HepG2 (cell line): Measurements from ENCODE around the gene TTC38. TPM values are rescaled to one million over a fixed set of nuclear protein-coding genes. Genes with fewer than 3 reads are reported as not detected.

Source experiments
- ATM ChIP-seq: fragments of 450-650 bp; IDR thresholded peaks from 2 replicates; pipeline ENCODE4 v1.7.1; 2017; ENCODE audit warnings: mild to moderate bottlenecking, borderline replicate concordance
- HCFC1 ChIP-seq: fragments of 150-350 bp; IDR thresholded peaks from 2 replicates; pipeline ENCODE4 v1.6.1; 2014; ENCODE audit warnings: low read depth, low read length
- NFATC3 ChIP-seq: sonication (generic); formaldehyde crosslinking; IDR thresholded peaks from 2 replicates; pipeline ENCODE4 v1.5.1; 2020; ENCODE audit warnings: mild to moderate bottlenecking, missing genetic modification reagents
- PAF1 ChIP-seq: IDR thresholded peaks from 2 replicates; pipeline ENCODE4 v1.6.1; 2016; ENCODE audit warnings: missing genetic modification reagents, missing compliant biosample characterization
- REXO4 ChIP-seq: sonication (generic); formaldehyde crosslinking; IDR thresholded peaks from 2 replicates; pipeline ENCODE4 v1.8.0; 2022; ENCODE audit warnings: missing genetic modification reagents, mild to moderate bottlenecking, borderline replicate concordance
- RFX3 ChIP-seq: IDR thresholded peaks from 2 replicates; pipeline ENCODE4 v1.6.1; 2016; ENCODE audit warnings: missing biosample characterization, missing genetic modification reagents
- SMAD3 ChIP-seq: sonication (generic); formaldehyde crosslinking; IDR thresholded peaks from 2 replicates; pipeline ENCODE4 v1.4.0; 2020; ENCODE audit warnings: missing genetic modification reagents
- SMC3 ChIP-seq: IDR thresholded peaks from 2 replicates; pipeline ENCODE4 v1.6.1; 2011; ENCODE audit warnings: low read length, improper control_type of control experiment
- TCF7 ChIP-seq: sonication (generic); IDR thresholded peaks from 2 replicates; pipeline ENCODE4 v1.6.1; 2016; ENCODE audit warnings: antibody characterized with exemption, low read depth
- XBP1 ChIP-seq: sonication (generic); formaldehyde crosslinking; IDR thresholded peaks from 2 replicates; pipeline ENCODE4 v1.5.0; 2020; ENCODE audit warnings: missing genetic modification reagents
- ZNF24 ChIP-seq: fragments of 450-650 bp; IDR thresholded peaks from 2 replicates; pipeline ENCODE4 v1.6.1; 2017; ENCODE audit warnings: antibody characterized with exemption, mild to moderate bottlenecking
- ZNF329 ChIP-seq: sonication (generic); formaldehyde crosslinking; IDR thresholded peaks from 2 replicates; pipeline ENCODE4 v1.9.0; 2021; ENCODE audit warnings: low read depth, mild to moderate bottlenecking, missing genetic modification reagents
- ZNF441 ChIP-seq: sonication (generic); formaldehyde crosslinking; IDR thresholded peaks from 2 replicates; pipeline ENCODE4 v1.7.0; 2021; ENCODE audit warnings: missing genetic modification reagents, borderline replicate concordance
- ZNF496 ChIP-seq: sonication (generic); formaldehyde crosslinking; IDR thresholded peaks from 2 replicates; pipeline ENCODE4 v1.8.1; 2023; ENCODE audit warnings: mild to moderate bottlenecking, moderate library complexity, missing genetic modification reagents; ENCODE audit not compliant: insufficient replicate concordance
- ZNF530 ChIP-seq: sonication (generic); formaldehyde crosslinking; IDR thresholded peaks from 2 replicates; pipeline ENCODE4 v1.5.0; 2020; ENCODE audit warnings: low read depth, mild to moderate bottlenecking, missing genetic modification reagents
- ZNF567 ChIP-seq: sonication (generic); formaldehyde crosslinking; IDR thresholded peaks from 2 replicates; pipeline ENCODE4 v1.8.1; 2023; ENCODE audit warnings: mild to moderate bottlenecking, missing genetic modification reagents, borderline replicate concordance
- ZNF776 ChIP-seq: sonication (generic); formaldehyde crosslinking; IDR thresholded peaks from 2 replicates; pipeline ENCODE4 v1.4.0; 2020; ENCODE audit warnings: mild to moderate bottlenecking, missing genetic modification reagents
- ZSCAN12 ChIP-seq: sonication (generic); formaldehyde crosslinking; IDR thresholded peaks from 2 replicates; pipeline ENCODE4 v1.9.0; 2021; ENCODE audit warnings: mild to moderate bottlenecking, missing genetic modification reagents
- ZSCAN25 ChIP-seq: sonication (generic); formaldehyde crosslinking; IDR thresholded peaks from 2 replicates; pipeline ENCODE4 v1.8.0; 2022; ENCODE audit warnings: mild to moderate bottlenecking, missing genetic modification reagents
- polyA plus RNA-seq, 8 experiments: library from polyadenylated mRNA; depleted of rRNA in 3 of 8; stranded (reverse) in 7 of 8; unstranded in 1 of 8; fragments of >200 nt; fragmentation: Illumina TruSeq in 4 of 8; extraction: Trizol in 4 of 8; gene quantifications; 2 replicates each; pipeline versions ENCODE4 v1.2.1 to v1.2.3, GENCODE V29; 2011 to 2016; ENCODE audit warnings: low read depth in 4 of 8, missing spikeins in 1 of 8, mixed read lengths in 1 of 8; ENCODE audit not compliant: insufficient read depth in 1 of 8
- total RNA-seq, 5 experiments: library from RNA; depleted of rRNA; stranded (reverse); fragments of >200 nt; fragmentation: Illumina TruSeq; extraction: Trizol; gene quantifications; 2 replicates each; pipeline ENCODE4 v1.2.3, GENCODE V29; 2016; ENCODE audit warnings: low read depth in 1 of 5
- TF ChIP-seq, protein P1 (sequence below): sonication (generic); formaldehyde crosslinking; IDR thresholded peaks from 2 replicates; pipeline ENCODE4 v1.4.0; 2020; ENCODE audit warnings: missing genetic modification reagents, mild to moderate bottlenecking, borderline replicate concordance
- TF ChIP-seq, protein P2 (sequence below): sonication (generic); formaldehyde crosslinking; IDR thresholded peaks from 2 replicates; pipeline ENCODE4 v1.4.0; 2020; ENCODE audit warnings: missing genetic modification reagents
- TF ChIP-seq, protein P3 (sequence below): sonication (generic); formaldehyde crosslinking; IDR thresholded peaks from 2 replicates; pipeline ENCODE4 v1.4.0; 2020; ENCODE audit warnings: mild to moderate bottlenecking, missing genetic modification reagents

TTC38 gene
- total and polyA plus RNA-seq, 2 of the 13 experiments (the other 11 are each of a cell fraction or from before 2014, with no cell fraction given): 101 to 105 TPM

DNA sequence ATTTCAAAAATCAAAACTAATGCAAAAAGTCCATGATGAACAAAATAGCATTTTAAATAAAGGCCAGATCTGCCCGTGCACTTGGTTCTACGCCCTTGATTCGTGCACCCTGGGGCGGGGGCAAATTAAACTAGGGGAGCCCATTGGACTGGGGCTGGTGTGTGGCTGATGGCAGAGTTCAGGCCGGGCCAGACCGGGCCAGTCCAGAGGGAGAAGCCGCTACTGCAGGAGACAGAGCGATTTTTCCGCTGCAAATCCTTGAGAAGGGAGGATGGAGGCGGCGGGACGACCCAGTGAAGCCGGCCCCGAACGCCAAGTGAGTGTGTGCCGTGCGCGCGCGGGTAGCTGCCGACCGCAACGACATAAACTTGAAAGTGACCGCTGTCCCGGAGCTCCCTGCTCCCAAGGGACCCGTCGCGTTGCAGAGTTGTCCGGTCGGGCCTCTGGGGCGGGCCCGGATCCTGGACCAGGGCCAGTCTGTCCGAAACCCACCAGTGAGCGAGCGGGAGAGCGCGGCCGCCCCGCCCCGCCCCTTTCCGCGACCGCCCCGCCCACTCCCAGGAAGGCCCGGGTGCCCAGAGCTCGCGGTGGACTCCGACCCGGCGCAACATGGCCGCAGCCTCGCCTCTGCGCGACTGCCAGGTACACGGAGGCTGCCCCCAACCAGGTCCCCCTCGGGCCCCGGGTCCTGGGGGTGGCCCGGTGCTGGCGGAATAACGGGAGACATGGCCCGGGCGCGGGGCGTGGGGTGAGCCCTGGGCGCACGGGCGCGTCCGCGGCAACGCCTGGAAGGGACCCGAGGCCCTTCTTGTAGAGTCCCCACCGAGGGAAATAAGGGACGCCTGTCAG, at the start of gene TTC38 (continued):
- TF ChIP-seq, protein P1, sequence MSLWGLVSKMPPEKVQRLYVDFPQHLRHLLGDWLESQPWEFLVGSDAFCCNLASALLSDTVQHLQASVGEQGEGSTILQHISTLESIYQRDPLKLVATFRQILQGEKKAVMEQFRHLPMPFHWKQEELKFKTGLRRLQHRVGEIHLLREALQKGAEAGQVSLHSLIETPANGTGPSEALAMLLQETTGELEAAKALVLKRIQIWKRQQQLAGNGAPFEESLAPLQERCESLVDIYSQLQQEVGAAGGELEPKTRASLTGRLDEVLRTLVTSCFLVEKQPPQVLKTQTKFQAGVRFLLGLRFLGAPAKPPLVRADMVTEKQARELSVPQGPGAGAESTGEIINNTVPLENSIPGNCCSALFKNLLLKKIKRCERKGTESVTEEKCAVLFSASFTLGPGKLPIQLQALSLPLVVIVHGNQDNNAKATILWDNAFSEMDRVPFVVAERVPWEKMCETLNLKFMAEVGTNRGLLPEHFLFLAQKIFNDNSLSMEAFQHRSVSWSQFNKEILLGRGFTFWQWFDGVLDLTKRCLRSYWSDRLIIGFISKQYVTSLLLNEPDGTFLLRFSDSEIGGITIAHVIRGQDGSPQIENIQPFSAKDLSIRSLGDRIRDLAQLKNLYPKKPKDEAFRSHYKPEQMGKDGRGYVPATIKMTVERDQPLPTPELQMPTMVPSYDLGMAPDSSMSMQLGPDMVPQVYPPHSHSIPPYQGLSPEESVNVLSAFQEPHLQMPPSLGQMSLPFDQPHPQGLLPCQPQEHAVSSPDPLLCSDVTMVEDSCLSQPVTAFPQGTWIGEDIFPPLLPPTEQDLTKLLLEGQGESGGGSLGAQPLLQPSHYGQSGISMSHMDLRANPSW (CRISPR knock-in tag): no peak
- TF ChIP-seq, protein P2, sequence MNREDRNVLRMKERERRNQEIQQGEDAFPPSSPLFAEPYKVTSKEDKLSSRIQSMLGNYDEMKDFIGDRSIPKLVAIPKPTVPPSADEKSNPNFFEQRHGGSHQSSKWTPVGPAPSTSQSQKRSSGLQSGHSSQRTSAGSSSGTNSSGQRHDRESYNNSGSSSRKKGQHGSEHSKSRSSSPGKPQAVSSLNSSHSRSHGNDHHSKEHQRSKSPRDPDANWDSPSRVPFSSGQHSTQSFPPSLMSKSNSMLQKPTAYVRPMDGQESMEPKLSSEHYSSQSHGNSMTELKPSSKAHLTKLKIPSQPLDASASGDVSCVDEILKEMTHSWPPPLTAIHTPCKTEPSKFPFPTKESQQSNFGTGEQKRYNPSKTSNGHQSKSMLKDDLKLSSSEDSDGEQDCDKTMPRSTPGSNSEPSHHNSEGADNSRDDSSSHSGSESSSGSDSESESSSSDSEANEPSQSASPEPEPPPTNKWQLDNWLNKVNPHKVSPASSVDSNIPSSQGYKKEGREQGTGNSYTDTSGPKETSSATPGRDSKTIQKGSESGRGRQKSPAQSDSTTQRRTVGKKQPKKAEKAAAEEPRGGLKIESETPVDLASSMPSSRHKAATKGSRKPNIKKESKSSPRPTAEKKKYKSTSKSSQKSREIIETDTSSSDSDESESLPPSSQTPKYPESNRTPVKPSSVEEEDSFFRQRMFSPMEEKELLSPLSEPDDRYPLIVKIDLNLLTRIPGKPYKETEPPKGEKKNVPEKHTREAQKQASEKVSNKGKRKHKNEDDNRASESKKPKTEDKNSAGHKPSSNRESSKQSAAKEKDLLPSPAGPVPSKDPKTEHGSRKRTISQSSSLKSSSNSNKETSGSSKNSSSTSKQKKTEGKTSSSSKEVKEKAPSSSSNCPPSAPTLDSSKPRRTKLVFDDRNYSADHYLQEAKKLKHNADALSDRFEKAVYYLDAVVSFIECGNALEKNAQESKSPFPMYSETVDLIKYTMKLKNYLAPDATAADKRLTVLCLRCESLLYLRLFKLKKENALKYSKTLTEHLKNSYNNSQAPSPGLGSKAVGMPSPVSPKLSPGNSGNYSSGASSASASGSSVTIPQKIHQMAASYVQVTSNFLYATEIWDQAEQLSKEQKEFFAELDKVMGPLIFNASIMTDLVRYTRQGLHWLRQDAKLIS (CRISPR knock-in tag): peak; percentile 29; the same call in 1 of the 2 replicates
- TF ChIP-seq PAF1 (CRISPR knock-in tag): no peak
- TF ChIP-seq ZNF329 (CRISPR knock-in tag): no peak
- no peak for TF ChIP-seq ZNF496 (CRISPR knock-in tag)
- TF ChIP-seq SMC3: no peak
- no peak for TF ChIP-seq ZSCAN12
- peak; percentile 68; the same call in 1 of the 2 replicates for TF ChIP-seq ZSCAN25 (CRISPR knock-in tag)
- no peak for TF ChIP-seq NFATC3 (CRISPR knock-in tag)
- no peak for TF ChIP-seq HCFC1
- peak; percentile 62 for TF ChIP-seq TCF7
- no peak for TF ChIP-seq XBP1 (CRISPR knock-in tag)
- no peak for TF ChIP-seq REXO4 (CRISPR knock-in tag)
- TF ChIP-seq RFX3: no peak
- no peak for TF ChIP-seq ZNF567 (CRISPR knock-in tag)
- TF ChIP-seq SMAD3 (CRISPR knock-in tag): no peak
- TF ChIP-seq, protein P3, sequence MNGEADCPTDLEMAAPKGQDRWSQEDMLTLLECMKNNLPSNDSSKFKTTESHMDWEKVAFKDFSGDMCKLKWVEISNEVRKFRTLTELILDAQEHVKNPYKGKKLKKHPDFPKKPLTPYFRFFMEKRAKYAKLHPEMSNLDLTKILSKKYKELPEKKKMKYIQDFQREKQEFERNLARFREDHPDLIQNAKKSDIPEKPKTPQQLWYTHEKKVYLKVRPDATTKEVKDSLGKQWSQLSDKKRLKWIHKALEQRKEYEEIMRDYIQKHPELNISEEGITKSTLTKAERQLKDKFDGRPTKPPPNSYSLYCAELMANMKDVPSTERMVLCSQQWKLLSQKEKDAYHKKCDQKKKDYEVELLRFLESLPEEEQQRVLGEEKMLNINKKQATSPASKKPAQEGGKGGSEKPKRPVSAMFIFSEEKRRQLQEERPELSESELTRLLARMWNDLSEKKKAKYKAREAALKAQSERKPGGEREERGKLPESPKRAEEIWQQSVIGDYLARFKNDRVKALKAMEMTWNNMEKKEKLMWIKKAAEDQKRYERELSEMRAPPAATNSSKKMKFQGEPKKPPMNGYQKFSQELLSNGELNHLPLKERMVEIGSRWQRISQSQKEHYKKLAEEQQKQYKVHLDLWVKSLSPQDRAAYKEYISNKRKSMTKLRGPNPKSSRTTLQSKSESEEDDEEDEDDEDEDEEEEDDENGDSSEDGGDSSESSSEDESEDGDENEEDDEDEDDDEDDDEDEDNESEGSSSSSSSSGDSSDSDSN (CRISPR knock-in tag): peak; percentile 90
- TF ChIP-seq ZNF776 (CRISPR knock-in tag): no peak
- TF ChIP-seq ATM: no peak
- TF ChIP-seq ZNF24: no peak
- no peak for TF ChIP-seq ZNF530
- peak; percentile 70; the same call in 1 of the 2 replicates for TF ChIP-seq ZNF441
